ENCODE measurements around the gene S100A7A.
"Not testable (repeated sequence)": the region's sequence is repeated elsewhere in the genome, so short reads cannot be mapped to it uniquely, and the experiment has no call there.

Gene S100A7A

DNA sequence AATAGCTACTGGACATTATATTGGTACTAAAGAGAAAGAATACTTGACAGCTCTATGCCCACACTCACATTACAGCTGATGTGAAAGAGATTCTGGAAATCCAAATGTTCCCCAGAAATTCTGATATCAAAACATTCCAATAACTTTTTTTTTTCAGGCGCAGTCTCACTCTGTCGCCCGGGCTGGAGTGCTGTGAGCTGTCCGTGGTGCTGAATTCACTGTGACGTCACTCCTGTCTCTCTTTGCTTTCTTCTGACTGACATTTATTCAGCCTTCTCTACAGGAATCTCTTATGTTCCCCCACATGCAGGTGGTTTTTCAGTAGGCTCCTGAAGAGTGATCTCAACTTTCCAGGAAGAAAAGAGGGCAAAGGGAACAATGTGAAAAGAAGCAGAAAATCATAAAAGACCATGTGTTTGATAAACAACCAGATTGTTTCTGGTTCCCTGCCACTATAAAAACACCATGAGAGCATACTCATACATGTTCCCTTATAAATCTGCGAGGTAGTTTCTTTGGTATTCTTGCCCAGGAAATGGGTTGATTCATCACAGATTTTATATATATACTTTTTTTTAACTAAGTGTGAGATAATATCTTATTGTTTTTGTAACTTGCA is 6.2 kb downstream of the S100A7A start:
- DNase-seq (ENCODE audit: low read depth in 3 of 3, low spot score in 1 of 3), result peak; percentile 9 to 57 (median 21)

DNA sequence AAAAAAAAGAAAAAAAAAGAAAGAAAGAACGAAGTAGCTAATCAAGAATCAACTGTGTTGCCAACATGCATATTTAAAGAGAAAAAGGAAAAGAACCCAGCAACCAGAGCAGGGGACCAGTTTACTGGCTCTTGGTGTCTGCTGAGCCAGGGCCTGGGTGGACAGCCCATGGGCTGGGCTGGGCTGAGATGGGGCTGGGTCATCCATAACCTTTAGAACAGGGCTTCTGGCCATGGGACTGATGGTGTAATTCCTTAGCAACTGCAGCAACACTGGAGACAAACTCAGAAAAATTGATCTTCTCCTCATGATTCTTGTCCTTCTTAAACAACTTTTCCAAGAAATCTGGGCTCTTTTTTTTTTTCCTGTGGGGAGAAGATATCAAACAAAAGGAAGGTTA is 10.5 kb downstream of the S100A7A start:
- no peak for DNase-seq (ENCODE audit: low read depth in 3 of 3, low spot score in 1 of 3)

DNA sequence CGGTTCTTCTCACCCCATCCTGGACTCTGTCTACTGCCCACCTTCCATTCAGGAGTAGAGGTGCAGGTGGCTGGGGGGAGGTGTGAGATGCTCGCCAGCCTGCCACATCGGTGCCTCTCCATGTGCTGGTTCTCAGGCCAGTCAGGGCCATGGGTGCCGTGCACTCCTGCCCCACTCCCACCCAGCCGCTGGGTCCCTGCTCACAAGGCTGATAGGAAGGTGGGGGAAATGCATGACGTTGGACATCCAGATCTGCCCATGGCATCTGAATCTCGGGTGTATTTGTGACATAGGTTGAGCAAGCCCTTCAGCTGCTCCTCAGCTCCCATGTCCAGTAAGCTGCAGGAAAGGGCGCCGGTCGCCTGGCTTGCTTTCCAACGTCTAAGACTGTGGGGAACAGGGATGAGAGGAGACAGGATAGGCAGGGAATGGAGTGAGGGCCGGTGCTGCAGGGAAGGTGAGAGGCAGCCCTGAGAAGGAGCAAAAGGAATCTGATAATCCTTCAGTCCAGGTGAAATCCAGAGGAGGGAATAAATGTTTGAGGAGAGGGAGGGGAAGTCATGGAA is 11.8 kb downstream of the S100A7A start:
- no peak for DNase-seq (ENCODE audit: low read depth in 3 of 3, low spot score in 1 of 3)

DNA sequence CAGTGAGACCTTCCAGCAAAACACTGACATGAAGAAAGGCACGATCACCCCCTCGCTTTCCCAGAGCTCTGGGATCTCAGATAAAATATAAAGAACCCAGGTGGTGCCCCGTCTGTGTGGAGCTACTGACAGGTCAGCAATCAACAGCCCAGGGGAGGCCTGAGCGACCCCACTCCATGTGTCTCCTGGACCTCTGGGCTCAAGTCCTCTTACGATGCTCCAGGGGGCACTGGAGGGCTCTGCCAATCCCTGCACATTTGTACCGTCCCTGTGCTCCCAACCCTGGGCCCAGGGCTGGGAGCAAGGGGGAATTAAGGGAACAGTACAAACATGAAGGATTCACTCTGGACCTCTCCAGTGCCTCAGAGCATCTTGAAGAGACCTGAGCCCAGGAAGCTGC is 12.5 kb downstream of the S100A7A start:
- DNase-seq (ENCODE audit: low read depth in 3 of 3, low spot score in 1 of 3), result no peak

DNA sequence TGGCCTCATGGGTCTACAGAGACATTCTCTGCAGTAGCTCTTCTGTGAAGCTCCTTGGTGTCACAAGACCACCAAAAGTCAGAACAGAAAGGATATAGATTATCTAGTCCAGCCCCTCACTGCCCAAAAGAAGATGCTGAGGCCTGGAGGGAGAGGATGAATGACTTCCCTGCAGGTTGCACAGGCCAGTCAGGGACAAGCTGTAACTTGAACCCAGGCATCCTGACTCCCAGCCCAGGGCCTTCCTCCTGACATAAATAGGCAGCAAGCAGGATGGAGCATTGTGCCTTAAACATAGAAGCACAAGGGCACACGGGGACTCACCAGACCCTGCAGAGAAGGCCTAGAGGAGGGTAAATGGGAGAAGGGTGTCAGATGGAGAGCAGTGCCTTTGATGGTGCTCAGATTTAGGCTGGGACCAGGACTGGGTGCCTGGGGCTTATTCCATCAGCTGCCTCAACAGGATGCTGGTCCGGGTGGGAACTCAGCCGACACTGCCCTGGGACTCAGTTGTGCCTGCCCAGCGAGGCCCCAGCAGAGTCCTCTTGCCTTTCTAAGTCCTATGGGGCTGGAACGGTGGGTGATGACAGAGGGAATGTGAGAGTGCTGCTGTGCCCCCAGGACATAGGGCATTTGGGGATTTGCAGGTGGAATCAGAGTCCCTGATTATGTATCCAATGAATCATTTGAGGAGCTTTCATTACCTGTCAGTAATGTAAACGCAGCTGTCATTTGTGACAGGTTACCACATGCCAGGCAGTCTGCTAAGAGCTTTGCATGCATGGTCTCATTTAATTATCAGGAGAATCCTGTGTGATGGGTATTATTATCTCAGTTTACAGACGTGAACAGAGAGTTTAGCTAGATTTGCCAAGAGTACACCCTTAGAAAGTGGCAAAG is 13.2 kb downstream of the S100A7A start:
- DNase-seq (ENCODE audit: low read depth in 3 of 3, low spot score in 1 of 3), result no peak

DNA sequence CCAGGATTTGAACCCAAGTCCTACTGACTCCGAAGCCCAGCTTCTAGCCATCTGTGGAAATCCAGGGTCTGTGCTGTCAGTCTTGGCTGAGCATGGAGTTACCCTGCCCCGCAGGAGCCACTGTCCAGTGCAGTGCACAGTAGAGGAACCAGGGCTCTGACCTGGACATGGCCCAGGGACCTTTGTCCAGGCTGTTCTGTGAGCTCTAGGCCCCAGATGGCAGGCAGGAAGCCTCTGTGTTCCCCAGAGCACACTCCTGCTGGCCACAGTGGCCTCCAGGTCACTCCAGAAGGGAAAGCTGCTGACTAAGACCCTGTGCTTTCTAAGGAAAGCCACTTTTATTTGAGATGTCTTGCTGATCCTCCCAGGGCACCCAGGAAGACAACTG is 13.8 kb downstream of the S100A7A start:
- no peak for DNase-seq (ENCODE audit: low read depth in 3 of 3, low spot score in 1 of 3)

DNA sequence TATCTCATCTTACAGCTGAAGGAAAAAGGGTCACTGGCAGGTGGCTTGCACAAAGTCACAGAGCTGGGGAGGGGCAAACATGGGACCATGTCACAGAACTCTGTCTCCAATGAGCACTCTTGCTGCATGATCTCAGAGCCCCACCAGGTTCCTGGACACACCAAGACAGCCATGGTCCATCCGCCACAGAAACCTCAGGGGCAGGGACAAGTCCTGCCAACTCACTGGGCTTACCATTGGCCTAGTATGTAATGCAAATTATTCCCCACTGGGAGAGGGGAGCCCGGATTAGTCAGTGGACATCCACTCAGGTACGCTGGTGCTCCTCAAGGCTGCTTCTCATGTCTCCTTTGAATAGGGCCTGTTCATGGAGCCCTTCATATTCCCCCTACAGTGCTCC is 14.2 kb downstream of the S100A7A start:
- DNase-seq (ENCODE audit: low read depth in 3 of 3, low spot score in 1 of 3), result no peak

DNA sequence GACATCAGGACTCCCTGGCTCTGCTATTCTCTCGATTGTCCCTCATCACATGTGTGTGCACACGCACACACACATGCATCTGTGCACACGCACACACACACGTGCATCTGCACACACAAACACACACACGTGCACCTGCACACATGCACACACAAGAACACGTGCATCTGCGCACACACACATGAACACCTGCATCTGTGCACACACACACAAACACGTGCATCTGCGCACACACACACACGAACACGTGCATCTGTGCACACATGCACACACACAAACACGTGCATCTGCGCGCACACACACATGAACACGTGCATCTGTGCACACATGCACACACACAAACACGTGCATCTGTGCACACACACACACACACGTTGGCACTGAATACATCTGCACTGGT is 14.7 kb downstream of the S100A7A start:
- no peak for DNase-seq (ENCODE audit: low read depth in 3 of 3, low spot score in 1 of 3)

DNA sequence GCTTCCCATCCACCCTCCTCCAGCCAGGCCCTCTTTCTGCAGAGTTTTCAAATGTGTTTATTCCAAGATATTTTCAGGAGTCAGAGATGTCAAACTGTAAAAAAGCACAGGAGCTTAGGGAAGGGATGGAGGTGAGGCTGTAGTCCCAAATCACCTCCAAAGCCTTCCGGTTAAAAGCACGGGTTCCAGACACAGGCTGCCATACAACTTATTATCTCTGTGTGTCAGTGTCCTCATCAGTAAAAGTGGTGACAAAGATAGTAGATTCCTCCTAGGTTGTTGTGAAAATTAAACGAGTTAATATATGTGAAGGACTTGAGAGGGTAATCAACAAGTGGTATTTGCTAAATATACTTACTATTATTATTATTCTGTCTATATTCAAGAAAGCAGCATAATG is 15.1 kb downstream of the S100A7A start:
- DNase-seq (ENCODE audit: low read depth in 3 of 3, low spot score in 1 of 3), result no peak

DNA sequence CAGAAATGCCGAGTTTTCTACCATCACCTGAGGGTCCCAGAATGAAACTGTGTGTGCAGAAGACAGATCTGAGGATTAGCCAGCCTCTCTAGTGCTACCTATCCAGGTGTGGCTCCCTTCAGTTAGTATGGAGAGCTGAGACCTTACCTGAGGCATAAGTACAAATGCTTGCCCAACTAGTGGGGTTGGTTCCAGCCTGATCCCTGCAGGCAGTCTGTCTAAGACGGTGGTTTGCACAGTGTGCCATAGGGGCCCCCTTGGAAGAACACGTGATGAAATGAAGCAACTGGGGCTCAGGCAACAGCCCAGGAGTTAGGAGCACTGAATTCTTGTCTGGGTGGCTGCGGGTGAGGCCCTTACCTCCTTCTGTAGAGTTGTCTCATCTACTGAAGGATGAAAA is 15.6 kb downstream of the S100A7A start:
- no peak for DNase-seq (ENCODE audit: low read depth in 3 of 3, low spot score in 1 of 3)

DNA sequence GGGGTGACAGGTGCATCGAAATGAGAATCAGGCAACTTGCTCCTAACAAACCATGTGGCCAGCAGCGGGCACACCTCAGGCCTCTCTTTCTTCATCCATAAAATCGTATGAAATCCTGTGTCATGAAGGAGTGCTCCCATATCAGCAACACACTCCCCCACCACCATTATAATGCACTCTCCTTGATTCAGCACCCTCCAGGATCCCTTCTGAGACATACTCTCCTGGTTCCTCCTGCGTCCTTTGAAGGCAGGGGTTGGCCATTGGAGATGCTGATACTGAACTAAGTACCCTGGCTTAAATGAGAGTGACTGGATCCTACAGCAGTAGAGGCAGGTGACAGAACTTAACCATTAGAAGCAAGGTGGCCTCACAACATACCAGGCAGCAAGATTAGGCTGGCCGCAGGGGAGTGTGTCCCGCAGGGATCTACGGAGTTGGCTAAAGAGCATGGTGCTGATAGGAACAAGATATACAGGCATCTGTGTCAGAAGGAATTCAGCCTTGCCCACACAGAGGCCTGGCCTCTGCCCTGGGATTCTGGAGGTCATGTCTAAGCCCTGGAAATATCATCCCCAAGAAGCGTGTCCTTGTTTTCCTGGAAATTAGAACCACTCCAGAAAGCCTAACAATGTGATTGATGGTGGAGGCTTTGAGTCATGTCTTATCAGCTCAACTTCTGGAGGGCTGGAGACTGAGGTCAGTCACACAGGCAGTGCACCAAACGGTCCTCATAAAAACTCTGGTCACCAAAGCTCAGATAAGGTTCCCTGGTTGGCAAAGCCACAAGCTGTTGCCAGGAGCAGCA is 16.8 kb downstream of the S100A7A start:
- no peak for DNase-seq (ENCODE audit: low read depth in 3 of 3, low spot score in 1 of 3)

DNA sequence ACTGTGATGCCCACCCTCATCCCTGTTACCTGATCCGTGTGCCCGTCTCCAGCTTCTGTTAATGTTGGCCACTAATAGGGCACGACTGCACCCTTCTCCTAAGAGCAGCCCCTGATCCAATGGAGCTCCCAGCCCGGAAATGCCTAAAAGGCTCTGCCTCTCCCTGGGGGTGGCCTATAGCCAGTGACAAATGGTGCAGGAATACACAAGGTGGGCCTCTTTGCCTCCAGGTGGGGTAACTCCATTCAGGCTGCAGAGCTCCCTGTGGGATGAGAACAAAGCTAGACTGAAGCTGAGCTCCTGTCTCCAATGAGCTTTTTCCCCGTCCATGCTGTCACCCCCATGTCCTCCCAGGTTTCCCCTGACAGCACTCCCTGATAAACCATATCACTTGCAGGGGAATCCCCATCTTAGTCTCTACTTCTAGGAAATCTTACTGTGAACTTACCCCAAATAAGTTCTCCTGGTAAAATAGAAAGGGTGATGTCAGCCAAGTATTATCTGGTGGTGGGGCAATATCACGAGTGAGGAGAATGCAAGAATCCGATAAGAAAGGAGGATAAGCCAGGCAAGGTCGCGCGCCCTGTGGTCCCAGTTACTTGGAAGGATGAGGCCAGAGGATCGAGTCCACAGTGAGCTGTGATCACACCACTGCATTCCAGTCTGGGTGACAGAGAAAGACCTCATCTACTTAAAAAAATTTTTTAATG is 18.6 kb downstream of the S100A7A start:
- DNase-seq (ENCODE audit: low read depth in 3 of 3, low spot score in 1 of 3), result no peak

DNA sequence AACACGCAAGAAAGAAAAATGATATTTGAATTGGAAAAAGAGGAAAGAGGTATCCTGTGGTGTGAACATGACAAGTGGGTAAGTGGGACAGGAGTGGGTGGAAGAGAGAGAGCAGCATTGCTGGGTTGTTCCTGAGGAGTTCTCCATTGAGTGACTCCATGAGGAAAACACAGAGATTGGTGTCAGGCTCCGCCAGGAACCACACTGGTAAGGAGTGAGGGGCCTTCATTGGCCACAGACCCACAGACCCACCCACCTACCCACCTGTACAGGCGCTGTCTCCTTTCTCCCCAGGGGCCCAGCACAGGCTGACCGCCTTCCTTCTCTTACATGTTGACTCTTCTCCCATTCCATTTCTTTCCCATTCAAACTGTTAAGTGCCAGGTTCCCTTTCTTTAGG is 20.9 kb downstream of the S100A7A start:
- no peak for DNase-seq (ENCODE audit: low read depth in 3 of 3, low spot score in 1 of 3)

DNA sequence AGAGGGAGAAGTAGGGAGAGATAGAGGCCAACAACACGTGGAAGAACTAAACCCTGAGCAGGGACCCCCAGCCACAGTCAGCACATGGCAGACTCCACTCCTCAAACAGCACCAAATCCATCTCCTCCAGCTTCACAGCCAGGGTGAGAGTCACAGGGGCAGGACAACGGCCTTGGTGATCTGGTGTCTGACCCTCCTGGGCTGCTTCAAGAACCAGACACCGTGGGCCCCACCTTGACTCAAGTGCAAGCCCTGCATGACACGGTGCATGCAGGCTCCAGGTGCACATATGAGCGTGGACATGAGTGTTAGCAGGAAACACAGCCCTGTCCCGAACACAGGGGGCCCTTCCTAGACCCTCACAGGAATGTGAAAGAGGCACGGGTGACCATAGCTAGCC is 22.3 kb downstream of the S100A7A start:
- no peak for DNase-seq (ENCODE audit: low read depth in 3 of 3, low spot score in 1 of 3)

DNA sequence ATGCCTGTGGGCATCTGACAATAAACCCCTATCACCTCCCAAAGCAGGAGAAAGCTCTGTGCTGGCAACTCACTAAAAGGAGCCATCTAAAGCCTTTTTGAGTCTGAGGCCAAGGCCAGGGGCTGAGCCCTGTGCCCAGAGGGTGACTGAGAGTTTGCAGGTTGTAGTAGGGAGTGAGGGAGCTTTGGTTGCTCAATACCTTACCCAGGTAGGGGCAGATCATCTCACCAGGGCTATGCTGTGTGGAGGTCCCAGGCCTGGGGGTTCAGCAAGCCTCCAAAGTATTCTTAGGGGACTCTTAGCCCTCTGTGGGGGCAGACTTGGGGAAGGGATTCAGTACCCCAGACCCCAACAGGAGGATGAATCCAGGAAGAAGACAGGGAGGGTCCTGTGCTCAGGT is 23.0 kb downstream of the S100A7A start:
- DNase-seq (ENCODE audit: low read depth in 3 of 3, low spot score in 1 of 3), result no peak

DNA sequence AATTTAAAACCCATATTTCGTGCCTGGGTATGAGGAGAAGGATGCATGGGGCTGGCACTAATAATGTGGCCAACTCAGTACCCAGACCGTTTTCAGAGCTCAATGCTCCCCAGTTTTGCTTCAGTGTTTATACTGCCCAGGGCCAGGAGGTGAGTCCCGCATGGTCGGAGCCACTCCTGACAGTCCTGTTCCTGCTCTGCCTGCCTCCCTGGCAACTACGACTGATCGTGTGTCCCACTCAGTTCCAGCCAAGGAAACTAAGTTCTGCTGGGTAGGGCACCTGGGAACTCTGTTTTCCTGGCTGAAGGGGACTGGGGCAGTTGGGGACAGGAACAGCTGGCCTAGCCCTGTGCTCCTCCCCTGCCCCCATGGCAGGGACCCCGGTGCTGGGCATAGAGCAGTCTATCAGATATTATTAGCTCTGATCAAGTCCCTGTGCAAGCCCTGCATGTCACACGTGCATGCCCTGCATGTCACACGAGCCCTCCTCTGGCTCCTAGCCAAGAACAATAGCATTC is 25.0 kb downstream of the S100A7A start:
- DNase-seq (ENCODE audit: low read depth in 3 of 3, low spot score in 1 of 3), result no peak

DNA sequence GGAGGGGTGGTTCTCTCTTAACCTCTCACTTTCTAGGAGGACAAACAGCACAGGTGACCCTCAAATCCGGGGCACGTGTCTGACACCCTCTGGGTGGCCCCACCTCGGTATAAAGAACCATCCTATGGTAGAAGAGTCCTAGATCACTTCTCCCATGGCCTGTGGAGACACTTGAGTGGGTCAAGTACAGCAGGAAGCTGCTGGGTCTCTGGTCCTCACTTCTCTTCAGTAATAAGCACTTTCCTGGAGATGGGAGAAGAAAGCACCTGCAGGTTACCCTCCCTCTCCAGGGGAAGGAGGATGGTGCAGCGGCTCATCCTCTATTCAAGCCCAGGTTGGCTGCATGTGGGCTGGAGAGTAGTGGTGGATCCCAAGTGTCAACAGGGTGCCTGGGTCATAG is 27.2 kb downstream of the S100A7A start:
- no peak for DNase-seq (ENCODE audit: low read depth in 3 of 3, low spot score in 1 of 3)

DNA sequence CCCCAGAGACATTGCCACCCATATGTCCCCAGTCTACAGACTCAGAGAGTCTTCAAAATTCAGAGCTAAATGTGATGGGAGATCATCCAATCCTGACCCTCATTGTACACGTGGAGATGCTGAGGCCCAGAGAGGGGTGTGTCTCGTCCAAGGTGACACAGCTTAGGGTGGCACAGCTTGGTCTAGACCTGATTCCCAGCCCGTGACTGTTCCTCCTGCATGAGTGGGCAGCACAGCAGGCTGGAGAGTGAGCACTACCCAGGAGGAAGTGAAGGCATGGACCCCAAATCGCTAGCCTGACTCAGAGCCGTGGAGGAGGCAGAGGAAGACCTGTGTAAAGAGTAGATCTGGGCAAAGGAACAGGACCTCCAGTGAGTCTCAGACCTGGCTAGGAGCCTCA is 27.8 kb downstream of the S100A7A start:
- DNase-seq (ENCODE audit: low read depth in 3 of 3, low spot score in 1 of 3), result no peak

DNA sequence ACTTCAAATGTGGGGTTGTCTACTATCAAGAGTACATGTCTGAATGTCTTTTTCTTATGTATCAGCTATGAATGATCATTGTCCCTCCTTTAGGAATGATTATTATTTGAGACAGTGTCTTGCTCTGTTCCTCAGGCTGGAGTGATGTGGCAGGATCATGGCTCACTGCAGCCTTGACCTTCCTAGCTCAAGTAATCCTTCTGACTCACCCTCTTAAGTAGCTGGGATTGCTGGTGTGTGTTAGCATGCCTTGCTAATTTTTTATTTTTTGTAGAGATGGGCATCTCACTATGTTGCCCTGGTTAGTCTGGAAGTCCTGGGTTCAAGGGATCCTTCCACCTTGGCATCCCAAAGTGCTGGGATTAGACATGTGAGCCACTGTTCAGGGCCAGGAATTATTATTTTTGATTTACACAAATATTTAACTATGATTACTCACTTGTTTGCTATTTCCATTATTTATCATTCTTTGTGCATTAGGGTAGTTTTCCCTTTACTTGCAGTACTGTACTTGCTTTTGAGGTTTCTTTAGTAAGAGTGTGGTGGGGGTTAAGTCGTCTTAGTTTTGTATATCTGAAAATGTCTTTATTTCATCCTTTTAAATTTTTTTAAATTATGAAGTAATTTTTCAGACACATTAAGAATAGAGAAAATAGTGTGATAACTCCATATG is 31.3 kb downstream of the S100A7A start:
- no peak for DNase-seq (ENCODE audit: low read depth in 3 of 3, low spot score in 1 of 3)

DNA sequence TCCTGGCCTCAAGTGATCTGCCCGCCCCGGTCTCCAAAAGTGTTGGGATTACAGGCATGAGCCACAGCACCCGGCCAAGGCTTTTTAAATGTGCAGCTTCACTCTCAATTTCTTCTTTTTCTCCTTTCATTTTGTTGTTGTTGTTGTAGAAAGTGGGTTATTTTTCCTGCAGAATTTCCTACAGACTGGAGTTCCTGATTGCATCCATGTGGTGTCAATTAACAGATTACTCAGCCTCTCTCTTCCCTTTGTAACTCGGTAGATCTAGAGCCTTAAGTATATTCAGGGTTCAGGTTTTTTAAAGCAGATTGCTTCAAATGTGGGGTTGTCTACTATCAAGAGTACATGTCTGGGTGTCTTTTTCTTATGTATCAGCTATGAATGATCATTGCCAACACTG is 32.5 kb downstream of the S100A7A start:
- DNase-seq (ENCODE audit: low read depth in 3 of 3, low spot score in 1 of 3), result not testable (repeated sequence)
